ENCODE results near the gene CDC14A.

- TF ChIP-seq CTCF (IDR thresholded peaks at IDR 0.05; ENCODE audit: insufficient read depth, low read length): no peak
- TF ChIP-seq POLR2AphosphoS5 (IDR thresholded peaks at IDR 0.05; ENCODE audit: low read depth): no peak
Measured at GRCh38 chr1:100494393-100495084, 142.2 kb downstream of the CDC14A start.
